Endodermal cell (in vitro differentiated cells): ENCODE measurements around the gene BRCA2. TPM values are rescaled to one million over a fixed set of nuclear protein-coding genes. Genes with fewer than 3 reads are reported as not detected.

Experiments used
- DNase-seq: peaks from one replicate; pipeline ENCODE4 v3.0.0-alpha.2; 2017
- H3K27ac ChIP-seq: 2 replicates; pipeline ENCODE4 v1.5.1; 2013; ENCODE audit warnings: mild to moderate bottlenecking, low read depth, low read length, moderate library complexity
- H3K27me3 ChIP-seq: 2 replicates; pipeline ENCODE4 v1.6.1; 2013; ENCODE audit warnings: mild to moderate bottlenecking, low read length, moderate library complexity; ENCODE audit not compliant: insufficient read depth, control insufficient read depth, poor library complexity, severe bottlenecking
- H3K36me3 ChIP-seq: 2 replicates; pipeline ENCODE4 v1.7.0; 2013; ENCODE audit warnings: mild to moderate bottlenecking, low read length, moderate library complexity; ENCODE audit not compliant: control insufficient read depth, insufficient read depth
- H3K4me1 ChIP-seq: one replicate; pipeline ENCODE4 v1.7.0; 2013; ENCODE audit warnings: low read length; ENCODE audit not compliant: control insufficient read depth, insufficient read depth
- H3K4me3 ChIP-seq: 2 replicates; pipeline ENCODE4 v1.5.1; 2013; ENCODE audit warnings: mild to moderate bottlenecking, low read length, moderate library complexity
- H3K9ac ChIP-seq: 2 replicates; pipeline ENCODE4 v1.6.1; 2013; ENCODE audit warnings: mild to moderate bottlenecking, low read length, moderate library complexity; ENCODE audit not compliant: poor library complexity, severe bottlenecking; ENCODE audit errors: extremely low read depth
- H3K9me3 ChIP-seq: 2 replicates; pipeline ENCODE4 v1.6.1; 2013; ENCODE audit warnings: mild to moderate bottlenecking, low read length, moderate library complexity; ENCODE audit not compliant: control insufficient read depth
- H3K27ac Mint-ChIP-seq: 2 replicates; pipeline ENCODE4 v1.8.0; 2020; ENCODE audit warnings: mixed read lengths
- H3K27me3 Mint-ChIP-seq: 2 replicates; pipeline ENCODE4 v1.8.0; 2021; ENCODE audit warnings: mild to moderate bottlenecking, mixed read lengths; ENCODE audit not compliant: insufficient read depth
- H3K36me3 Mint-ChIP-seq: 2 replicates; pipeline ENCODE4 v1.8.0; 2020; ENCODE audit warnings: low read depth, mixed read lengths
- H3K4me1 Mint-ChIP-seq: 2 replicates; pipeline ENCODE4 v1.8.0; 2020; ENCODE audit warnings: mixed read lengths
- H3K4me3 Mint-ChIP-seq: 2 replicates; pipeline ENCODE4 v1.8.0; 2020; ENCODE audit warnings: mild to moderate bottlenecking, moderate library complexity, mixed read lengths
- H3K9me3 Mint-ChIP-seq: 2 replicates; pipeline ENCODE4 v1.8.0; 2020; ENCODE audit warnings: mild to moderate bottlenecking, mixed read lengths
- WGBS, 2 experiments: methylation state at CpG; one replicate each; pipeline versions ENCODE4 v1.1.5 to v1.1.7; 2013; ENCODE audit warnings: missing lambda C conversion rate in 2 of 2, mixed read lengths in 1 of 2; ENCODE audit not compliant: insufficient coverage in 1 of 2, insufficient read length in 1 of 2; 5-methylcytosine and 5-hydroxymethylcytosine counted together
- total RNA-seq, 2 donors: library from RNA; stranded (reverse); fragmentation: NEBNext Ultra II Directional in 1 of 2; extraction: Animal tissue kit (Norgen Biotek cat#: 25700) in 1 of 2; gene quantifications; 2 replicates in 1 of 2; 3 replicates in 1 of 2; pipeline ENCODE4 v1.2.1, GENCODE V29; 2021
- TF ChIP-seq, protein P1 (sequence below): fragments of 200-600 bp; sonication (generic); conservative IDR thresholded peaks from 2 replicates; pipeline ENCODE4 v1.5.0; 2021; ENCODE audit warnings: antibody characterized with exemption, mild to moderate bottlenecking

The BRCA2 gene
- total RNA-seq, 2 donors from 2014 or later, result 25.7 to 27.8 TPM

DNA sequence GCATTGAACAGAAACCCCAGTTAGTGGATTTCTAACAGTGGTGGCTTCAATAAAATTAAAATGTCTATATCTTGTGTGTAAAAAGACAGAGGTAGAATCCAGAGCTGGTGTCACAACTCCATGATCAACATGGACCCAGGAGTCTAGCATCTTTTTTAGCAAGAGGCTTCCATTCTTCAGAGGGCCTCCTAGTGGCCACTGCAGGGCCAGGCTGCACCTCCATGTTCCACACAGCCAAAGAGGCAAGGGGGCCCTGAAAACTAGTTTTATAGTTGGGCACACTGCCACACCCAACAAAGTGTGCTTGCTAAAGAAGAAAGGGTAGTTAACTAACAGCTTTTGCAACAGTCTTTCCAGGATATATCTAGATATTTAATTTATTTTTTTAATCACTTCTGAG, 99.7 kb downstream of the BRCA2 start:
- peak; percentile 81 for DNase-seq
- Mint-ChIP-seq H3K4me1 (peaks cover 3% of the 10 kb centered on the region), H3K36me3 (peaks cover 20% of the 10 kb centered on the region), H3K4me3 (no peak overlapping the region), H3K27ac (no peak overlapping the region), H3K27me3 (peaks cover 4% of the 10 kb centered on the region), H3K9me3 (peaks cover 29% of the 10 kb centered on the region)
- Histone ChIP-seq H3K27me3 (peaks cover 8% of the 10 kb centered on the region), H3K4me3 (no peak overlapping the region), H3K4me1 (no peaks in the 10 kb centered on the region), H3K36me3 (no peaks in the 10 kb centered on the region), H3K27ac (no peak overlapping the region), H3K9me3 (peaks cover 5% of the 10 kb centered on the region), H3K9ac (no peak overlapping the region)
- TF ChIP-seq, protein P1, sequence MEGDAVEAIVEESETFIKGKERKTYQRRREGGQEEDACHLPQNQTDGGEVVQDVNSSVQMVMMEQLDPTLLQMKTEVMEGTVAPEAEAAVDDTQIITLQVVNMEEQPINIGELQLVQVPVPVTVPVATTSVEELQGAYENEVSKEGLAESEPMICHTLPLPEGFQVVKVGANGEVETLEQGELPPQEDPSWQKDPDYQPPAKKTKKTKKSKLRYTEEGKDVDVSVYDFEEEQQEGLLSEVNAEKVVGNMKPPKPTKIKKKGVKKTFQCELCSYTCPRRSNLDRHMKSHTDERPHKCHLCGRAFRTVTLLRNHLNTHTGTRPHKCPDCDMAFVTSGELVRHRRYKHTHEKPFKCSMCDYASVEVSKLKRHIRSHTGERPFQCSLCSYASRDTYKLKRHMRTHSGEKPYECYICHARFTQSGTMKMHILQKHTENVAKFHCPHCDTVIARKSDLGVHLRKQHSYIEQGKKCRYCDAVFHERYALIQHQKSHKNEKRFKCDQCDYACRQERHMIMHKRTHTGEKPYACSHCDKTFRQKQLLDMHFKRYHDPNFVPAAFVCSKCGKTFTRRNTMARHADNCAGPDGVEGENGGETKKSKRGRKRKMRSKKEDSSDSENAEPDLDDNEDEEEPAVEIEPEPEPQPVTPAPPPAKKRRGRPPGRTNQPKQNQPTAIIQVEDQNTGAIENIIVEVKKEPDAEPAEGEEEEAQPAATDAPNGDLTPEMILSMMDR, result peak; percentile 92

DNA sequence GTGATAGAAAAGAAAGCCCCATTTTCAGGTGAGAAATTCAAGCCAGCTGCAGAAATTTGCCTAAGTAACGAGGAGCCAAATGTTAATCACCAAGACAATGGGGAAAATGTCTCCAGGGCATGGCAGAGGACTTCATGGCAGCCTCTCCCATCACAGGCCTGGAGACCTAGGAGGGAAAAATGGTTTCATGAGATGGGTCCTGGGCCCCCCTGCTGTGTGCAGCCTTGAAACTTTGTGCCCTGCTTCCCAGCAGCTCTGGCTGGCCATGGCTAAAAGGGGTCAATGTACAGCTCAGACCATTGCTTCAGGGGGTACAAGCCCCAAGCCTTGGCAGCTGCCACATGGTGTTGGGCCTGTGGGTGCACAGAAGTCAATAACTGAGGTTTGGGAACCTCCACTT, 102.7 kb downstream of the BRCA2 start:
- H3K36me3 Mint-ChIP-seq, result peaks cover 21% of the 10 kb centered on the region
- H3K4me1 Mint-ChIP-seq, result no peaks in the 10 kb centered on the region
- H3K36me3 ChIP-seq, result no peaks in the 10 kb centered on the region
- no peak overlapping the region for H3K9ac ChIP-seq
- H3K9me3 ChIP-seq, result peaks cover 5% of the 10 kb centered on the region
- peaks cover 31% of the 10 kb centered on the region for H3K9me3 Mint-ChIP-seq
- H3K4me3 Mint-ChIP-seq, result no peak overlapping the region
- no peaks in the 10 kb centered on the region for H3K27me3 ChIP-seq
- WGBS, 2 experiments, result 91% methylated on average over 1 of the region's 1 CpG; no CpG with 5 or more reads in 1 of the 2 experiments
- H3K27me3 Mint-ChIP-seq, result no peaks in the 10 kb centered on the region
- H3K27ac ChIP-seq, result no peak overlapping the region
- no peaks in the 10 kb centered on the region for H3K4me1 ChIP-seq
- H3K27ac Mint-ChIP-seq, result no peak overlapping the region
- H3K4me3 ChIP-seq, result no peak overlapping the region
- DNase-seq, result no peak
- TF ChIP-seq, protein P1, result no peak

DNA sequence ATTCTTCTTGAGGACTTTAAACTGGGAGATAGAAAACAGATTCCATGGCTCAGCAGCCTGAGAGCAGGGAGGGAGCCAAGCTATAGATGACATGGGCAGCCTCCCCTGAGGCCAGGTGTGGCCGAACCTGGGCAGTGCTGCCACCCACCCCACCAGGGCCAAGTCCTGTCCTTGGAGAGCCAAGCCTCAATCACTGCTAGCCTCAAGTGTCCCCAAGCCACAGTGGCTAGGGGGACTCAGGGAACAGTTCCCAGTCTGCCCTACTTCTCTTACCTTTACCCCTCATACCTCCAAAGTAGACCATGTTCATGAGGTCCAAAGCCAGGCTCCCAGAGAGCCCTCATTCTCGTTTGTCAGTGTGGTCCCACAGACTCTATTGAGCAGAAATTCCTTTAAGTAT, 104.6 kb downstream of the BRCA2 start:
- Mint-ChIP-seq H3K4me1 (no peaks in the 10 kb centered on the region), H3K4me3 (no peak overlapping the region), H3K27me3 (peaks cover 1% of the 10 kb centered on the region), H3K9me3 (peaks cover 31% of the 10 kb centered on the region), H3K27ac (no peak overlapping the region), H3K36me3 (peaks cover 21% of the 10 kb centered on the region)
- H3K27me3 ChIP-seq, result peaks cover 6% of the 10 kb centered on the region
- WGBS, 2 experiments, result 90 to 100% methylated on average over 1 to 2 of the region's 2 CpGs
- DNase-seq, result no peak
- H3K9ac ChIP-seq, result no peak overlapping the region
- TF ChIP-seq, protein P1, result no peak
- no peak overlapping the region for H3K27ac ChIP-seq
- no peaks in the 10 kb centered on the region for H3K4me1 ChIP-seq
- H3K9me3 ChIP-seq, result peaks cover 5% of the 10 kb centered on the region
- H3K4me3 ChIP-seq, result no peak overlapping the region
- H3K36me3 ChIP-seq, result no peaks in the 10 kb centered on the region
